ENCODE data around the gene CETN3. TPM values are rescaled to one million over a fixed set of nuclear protein-coding genes. Genes with fewer than 3 reads are reported as not detected.
A peak's percentile ranks its signal among the peaks of the same experiment; 100 is the strongest.

Gene CETN3
- polyA plus RNA-seq (2013, experiment 1 of 2), result 72.5 TPM
- polyA plus RNA-seq (2013, experiment 2 of 2), result 76.3 TPM

- Histone ChIP-seq H3K23ac (ENCODE audit: low read depth, low read length, poor library complexity) (peak within 1 kb of the TSS; percentile 99), H3K9ac (ENCODE audit: low read depth, low read length, poor library complexity) (peak within 1 kb of the TSS; percentile 98), H3K4me1 (ENCODE audit: control insufficient read depth in 2 of 2, insufficient read depth in 1 of 2, low read depth in 1 of 2, low read length in 2 of 2) (peaks cover 0 to 8% of the 10 kb centered on the region in 2 donors), H3K79me1 (ENCODE audit: low read depth, low read length) (no peaks in the 10 kb centered on the region), H3K27ac (replicated peaks; ENCODE audit: low read length) (peak within 1 kb of the TSS; percentile 99), H4K8ac (ENCODE audit: low read depth, low read length) (peak within 1 kb of the TSS; percentile 98), H2BK15ac (ENCODE audit: low read length) (peak within 1 kb of the TSS; percentile 49), H3K4me2 (ENCODE audit: insufficient read depth, low read length, poor library complexity, severe bottlenecking) (peak within 1 kb of the TSS; percentile 82), H3K36me3 (replicated peaks in 1 of 2; ENCODE audit: control insufficient read depth in 2 of 2, insufficient read depth in 2 of 2, low read length in 2 of 2) (peaks cover 3 to 25% of the 10 kb centered on the region in 2 donors), H3K4me3 (ENCODE audit: low read length in 2 of 2) (peak within 1 kb of the TSS; percentile 80 to 99), H3K4ac (ENCODE audit: low read length) (peak within 1 kb of the TSS; percentile 99), H2BK120ac (ENCODE audit: low read depth, low read length) (no peak within 1 kb of the TSS), H2AK5ac (ENCODE audit: low read depth, low read length) (peak within 1 kb of the TSS; percentile 83), H3K14ac (ENCODE audit: low read length) (no peak within 1 kb of the TSS), H4K91ac (ENCODE audit: low read depth, low read length, poor library complexity) (peak within 1 kb of the TSS; percentile 96), H2BK12ac (ENCODE audit: low read length) (no peak within 1 kb of the TSS), H3K18ac (ENCODE audit: low read length) (peak within 1 kb of the TSS; percentile 100), H3K27me3 (ENCODE audit: control insufficient read depth in 3 of 3, insufficient read depth in 3 of 3, low read depth in 1 of 3, low read length in 3 of 3) (no peaks in the 10 kb centered on the region), H2BK5ac (ENCODE audit: low read length) (peak within 1 kb of the TSS; percentile 99), H3K9me3 (replicated peaks in 1 of 2; ENCODE audit: control insufficient read depth in 2 of 2, insufficient read depth in 1 of 2, low read depth in 1 of 2, low read length in 2 of 2) (no peaks in the 10 kb centered on the region), H2AFZ (ENCODE audit: low read length) (peak within 1 kb of the TSS; percentile 92)
- WGBS, 2 donors (ENCODE audit: extremely low coverage in 2 of 2, insufficient read length in 2 of 2, insufficient replicate concordance in 1 of 2), result no CpG with 5 or more reads among the region's 51 CpGs
- DNase-seq (ENCODE audit: low spot score), result peak; percentile 96
Measured at GRCh38 chr5:90409318-90410177, at the start of gene CETN3. CETN3 (minus strand) TSS chr5:90409756; CDS start chr5:90409661, 95 bp downstream.

- H3K9me3 ChIP-seq (replicated peaks in 1 of 2; ENCODE audit: control insufficient read depth in 2 of 2, insufficient read depth in 1 of 2, low read depth in 1 of 2, low read length in 2 of 2), result no peaks in the 10 kb centered on the region
- H2AK5ac ChIP-seq (ENCODE audit: low read depth, low read length), result no peak overlapping the region
- H4K8ac ChIP-seq (ENCODE audit: low read depth, low read length), result no peak overlapping the region
- no peak overlapping the region for H4K91ac ChIP-seq (ENCODE audit: low read depth, low read length, poor library complexity)
- H2AFZ ChIP-seq (ENCODE audit: low read length), result no peak overlapping the region
- H3K27ac ChIP-seq (replicated peaks; ENCODE audit: low read length), result no peak overlapping the region
- H3K79me1 ChIP-seq (ENCODE audit: low read depth, low read length), result no peaks in the 10 kb centered on the region
- no peak overlapping the region for H3K4me2 ChIP-seq (ENCODE audit: insufficient read depth, low read length, poor library complexity, severe bottlenecking)
- no peak overlapping the region for H2BK15ac ChIP-seq (ENCODE audit: low read length)
- DNase-seq (ENCODE audit: low spot score), result no peak
- H3K14ac ChIP-seq (ENCODE audit: low read length), result no peak overlapping the region
- H3K23ac ChIP-seq (ENCODE audit: low read depth, low read length, poor library complexity), result no peak overlapping the region
- H3K27me3 ChIP-seq (ENCODE audit: control insufficient read depth in 3 of 3, insufficient read depth in 3 of 3, low read depth in 1 of 3, low read length in 3 of 3), result no peaks in the 10 kb centered on the region
- H3K18ac ChIP-seq (ENCODE audit: low read length), result no peak overlapping the region
- no peaks in the 10 kb centered on the region for H3K36me3 ChIP-seq (replicated peaks in 1 of 2; ENCODE audit: control insufficient read depth in 2 of 2, insufficient read depth in 2 of 2, low read length in 2 of 2)
- H3K4me3 ChIP-seq (ENCODE audit: low read length in 2 of 2), result no peak overlapping the region
- H2BK5ac ChIP-seq (ENCODE audit: low read length), result no peak overlapping the region
- H2BK12ac ChIP-seq (ENCODE audit: low read length), result no peak overlapping the region
- H3K9ac ChIP-seq (ENCODE audit: low read depth, low read length, poor library complexity), result no peak overlapping the region
- no peak overlapping the region for H2BK120ac ChIP-seq (ENCODE audit: low read depth, low read length)
- no peak overlapping the region for H3K4ac ChIP-seq (ENCODE audit: low read length)
- no peaks in the 10 kb centered on the region for H3K4me1 ChIP-seq (ENCODE audit: control insufficient read depth in 2 of 2, insufficient read depth in 1 of 2, low read depth in 1 of 2, low read length in 2 of 2)
Measured at GRCh38 chr5:90446961-90447360, 37.4 kb upstream of the CETN3 start.

- H2AFZ ChIP-seq (ENCODE audit: low read length), result peak overlapping the region; percentile 79
- H2BK120ac ChIP-seq (ENCODE audit: low read depth, low read length), result no peak overlapping the region
- no peaks in the 10 kb centered on the region for H3K9me3 ChIP-seq (replicated peaks in 1 of 2; ENCODE audit: control insufficient read depth in 2 of 2, insufficient read depth in 1 of 2, low read depth in 1 of 2, low read length in 2 of 2)
- H3K14ac ChIP-seq (ENCODE audit: low read length), result no peak overlapping the region
- WGBS, 2 donors (ENCODE audit: extremely low coverage in 2 of 2, insufficient read length in 2 of 2, insufficient replicate concordance in 1 of 2), result no CpG with 5 or more reads among the region's 2 CpGs
- no peak overlapping the region for H3K4me2 ChIP-seq (ENCODE audit: insufficient read depth, low read length, poor library complexity, severe bottlenecking)
- no peak overlapping the region for H3K4ac ChIP-seq (ENCODE audit: low read length)
- no peaks in the 10 kb centered on the region for H3K36me3 ChIP-seq (replicated peaks in 1 of 2; ENCODE audit: control insufficient read depth in 2 of 2, insufficient read depth in 2 of 2, low read length in 2 of 2)
- H3K79me1 ChIP-seq (ENCODE audit: low read depth, low read length), result no peaks in the 10 kb centered on the region
- no peak overlapping the region for H3K23ac ChIP-seq (ENCODE audit: low read depth, low read length, poor library complexity)
- H4K91ac ChIP-seq (ENCODE audit: low read depth, low read length, poor library complexity), result no peak overlapping the region
- H2AK5ac ChIP-seq (ENCODE audit: low read depth, low read length), result no peak overlapping the region
- no peak overlapping the region for H3K18ac ChIP-seq (ENCODE audit: low read length)
- DNase-seq (ENCODE audit: low spot score), result no peak
- no peak overlapping the region for H3K9ac ChIP-seq (ENCODE audit: low read depth, low read length, poor library complexity)
- H3K27ac ChIP-seq (replicated peaks; ENCODE audit: low read length), result no peak overlapping the region
- no peak overlapping the region for H2BK15ac ChIP-seq (ENCODE audit: low read length)
- H4K8ac ChIP-seq (ENCODE audit: low read depth, low read length), result no peak overlapping the region
- no peaks in the 10 kb centered on the region for H3K27me3 ChIP-seq (ENCODE audit: control insufficient read depth in 3 of 3, insufficient read depth in 3 of 3, low read depth in 1 of 3, low read length in 3 of 3)
- no peaks in the 10 kb centered on the region for H3K4me1 ChIP-seq (ENCODE audit: control insufficient read depth in 2 of 2, insufficient read depth in 1 of 2, low read depth in 1 of 2, low read length in 2 of 2)
- no peak overlapping the region for H3K4me3 ChIP-seq (ENCODE audit: low read length in 2 of 2)
- no peak overlapping the region for H2BK12ac ChIP-seq (ENCODE audit: low read length)
- no peak overlapping the region for H2BK5ac ChIP-seq (ENCODE audit: low read length)
Measured at GRCh38 chr5:90440644-90441043, 31.1 kb upstream of the CETN3 start.

- H2BK120ac ChIP-seq (ENCODE audit: low read depth, low read length), result no peak overlapping the region
- no peak overlapping the region for H3K27ac ChIP-seq (replicated peaks; ENCODE audit: low read length)
- WGBS, 2 donors (ENCODE audit: extremely low coverage in 2 of 2, insufficient read length in 2 of 2, insufficient replicate concordance in 1 of 2), result no CpG with 5 or more reads among the region's 1 CpG
- H2BK12ac ChIP-seq (ENCODE audit: low read length), result no peak overlapping the region
- H3K14ac ChIP-seq (ENCODE audit: low read length), result no peak overlapping the region
- H3K4ac ChIP-seq (ENCODE audit: low read length), result no peak overlapping the region
- H3K36me3 ChIP-seq (replicated peaks in 1 of 2; ENCODE audit: control insufficient read depth in 2 of 2, insufficient read depth in 2 of 2, low read length in 2 of 2), result no peaks in the 10 kb centered on the region
- no peak overlapping the region for H3K4me2 ChIP-seq (ENCODE audit: insufficient read depth, low read length, poor library complexity, severe bottlenecking)
- no peak for DNase-seq (ENCODE audit: low spot score)
- H3K18ac ChIP-seq (ENCODE audit: low read length), result no peak overlapping the region
- no peak overlapping the region for H4K91ac ChIP-seq (ENCODE audit: low read depth, low read length, poor library complexity)
- no peak overlapping the region for H4K8ac ChIP-seq (ENCODE audit: low read depth, low read length)
- no peak overlapping the region for H2BK5ac ChIP-seq (ENCODE audit: low read length)
- H3K79me1 ChIP-seq (ENCODE audit: low read depth, low read length), result no peaks in the 10 kb centered on the region
- no peaks in the 10 kb centered on the region for H3K4me1 ChIP-seq (ENCODE audit: control insufficient read depth in 2 of 2, insufficient read depth in 1 of 2, low read depth in 1 of 2, low read length in 2 of 2)
- no peak overlapping the region for H3K23ac ChIP-seq (ENCODE audit: low read depth, low read length, poor library complexity)
- H3K27me3 ChIP-seq (ENCODE audit: control insufficient read depth in 3 of 3, insufficient read depth in 3 of 3, low read depth in 1 of 3, low read length in 3 of 3), result no peaks in the 10 kb centered on the region
- H2AK5ac ChIP-seq (ENCODE audit: low read depth, low read length), result no peak overlapping the region
- no peaks in the 10 kb centered on the region for H3K9me3 ChIP-seq (replicated peaks in 1 of 2; ENCODE audit: control insufficient read depth in 2 of 2, insufficient read depth in 1 of 2, low read depth in 1 of 2, low read length in 2 of 2)
- H3K9ac ChIP-seq (ENCODE audit: low read depth, low read length, poor library complexity), result no peak overlapping the region
- no peak overlapping the region for H2AFZ ChIP-seq (ENCODE audit: low read length)
- no peak overlapping the region for H3K4me3 ChIP-seq (ENCODE audit: low read length in 2 of 2)
- H2BK15ac ChIP-seq (ENCODE audit: low read length), result no peak overlapping the region
Measured at GRCh38 chr5:90438100-90438499, 28.5 kb upstream of the CETN3 start.

Data from neuronal stem cell (in vitro differentiated cells).